Measurements from ENCODE around the gene REPS2.
"Not testable (repeated sequence)": the region's sequence is repeated elsewhere in the genome, so short reads cannot be mapped to it uniquely, and the experiment has no call there.

The REPS2 gene

DNA sequence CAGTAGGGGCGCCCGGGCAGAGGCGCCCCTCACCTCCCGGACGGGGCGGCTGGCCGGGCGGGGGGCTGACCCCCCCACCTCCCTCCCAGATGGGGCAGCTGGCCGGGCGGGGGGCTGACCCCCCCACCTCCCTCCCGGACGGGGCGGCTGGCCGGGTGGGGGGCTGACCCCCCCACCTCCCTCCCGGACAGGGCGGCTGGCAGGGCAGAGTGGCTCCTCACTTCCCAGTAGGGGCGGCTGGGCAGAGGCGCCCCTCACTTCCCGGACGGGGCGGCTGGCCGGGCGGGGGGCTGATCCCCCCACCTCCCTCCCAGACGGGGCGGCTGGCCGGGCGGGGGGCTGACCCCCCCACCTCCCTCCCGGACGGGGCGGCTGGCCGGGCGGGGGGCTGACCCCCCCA lies 18.5 kb downstream of the REPS2 start:
- DNase-seq (ENCODE audit: low read depth): not testable (repeated sequence)

DNA sequence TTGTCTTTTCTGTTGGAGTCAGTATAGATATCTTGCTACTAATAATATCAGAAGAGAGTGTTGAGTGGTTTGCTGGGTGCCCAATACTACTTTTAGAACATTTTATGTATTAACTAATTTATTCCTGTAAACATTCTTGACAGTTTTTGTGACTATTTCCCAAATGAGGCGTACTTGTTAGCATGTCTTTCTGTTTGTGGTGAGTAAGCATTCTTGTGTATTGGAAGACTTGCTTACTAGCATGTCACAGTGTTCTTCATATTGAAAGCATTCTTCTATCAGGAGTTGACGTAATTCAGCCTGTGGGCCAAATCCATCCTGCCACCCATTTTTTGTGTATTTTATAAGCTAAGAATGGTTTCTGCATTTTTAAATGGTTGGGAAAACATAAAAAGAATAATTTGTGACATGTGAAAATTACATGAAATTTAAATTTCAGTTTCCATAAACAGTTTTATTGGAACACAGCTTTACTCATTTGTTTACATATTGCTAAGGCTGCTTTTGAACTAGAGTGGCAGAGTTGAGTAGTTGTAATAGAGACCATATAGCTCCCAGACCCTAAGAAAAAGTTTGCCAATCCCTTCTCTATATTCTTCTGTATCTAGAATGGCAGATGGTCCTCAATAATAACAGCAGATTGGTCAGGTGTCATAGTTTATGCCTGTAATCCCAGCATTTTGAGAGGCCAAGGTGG lies 20.4 kb downstream of the REPS2 start:
- no peak for DNase-seq (ENCODE audit: low read depth)

DNA sequence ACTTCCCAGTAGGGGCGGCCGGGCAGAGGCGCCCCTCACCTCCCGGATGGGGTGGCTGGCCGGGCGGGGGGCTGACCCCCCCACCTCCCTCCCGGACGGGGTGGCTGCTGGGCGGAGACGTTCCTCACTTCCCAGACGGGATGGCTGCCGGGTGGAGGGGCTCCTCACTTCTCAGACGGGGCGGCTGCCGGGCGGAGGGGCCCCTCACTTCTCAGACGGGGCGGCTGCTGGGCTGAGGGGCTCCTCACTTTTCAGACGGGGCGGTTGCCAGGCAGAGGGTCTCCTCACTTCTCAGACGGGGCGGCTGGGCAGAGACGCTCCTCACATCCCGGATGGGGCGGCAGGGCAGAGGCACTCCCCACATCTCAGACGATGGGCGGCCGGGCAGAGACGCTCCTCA lies 22.3 kb downstream of the REPS2 start:
- not testable (repeated sequence) for DNase-seq (ENCODE audit: low read depth)

DNA sequence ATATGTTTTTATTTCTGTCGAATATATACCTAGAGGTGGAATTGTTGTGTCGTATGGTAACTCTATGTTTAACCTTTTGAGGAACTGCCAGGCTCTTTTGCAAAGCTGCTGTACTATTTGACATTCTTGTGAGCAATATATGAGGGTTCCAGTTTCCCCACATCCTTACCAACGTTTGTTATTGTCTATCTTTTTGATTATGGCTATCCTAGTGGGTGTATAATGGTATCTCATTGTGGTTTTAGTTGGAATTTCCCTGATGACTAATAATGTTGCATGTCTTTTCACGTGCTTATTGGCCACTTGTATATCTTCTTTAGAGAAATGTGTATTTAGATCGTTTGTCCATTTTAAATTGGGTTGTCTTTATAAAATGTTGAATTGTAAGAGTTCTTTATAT lies 24.5 kb downstream of the REPS2 start:
- no peak for DNase-seq (ENCODE audit: low read depth)

DNA sequence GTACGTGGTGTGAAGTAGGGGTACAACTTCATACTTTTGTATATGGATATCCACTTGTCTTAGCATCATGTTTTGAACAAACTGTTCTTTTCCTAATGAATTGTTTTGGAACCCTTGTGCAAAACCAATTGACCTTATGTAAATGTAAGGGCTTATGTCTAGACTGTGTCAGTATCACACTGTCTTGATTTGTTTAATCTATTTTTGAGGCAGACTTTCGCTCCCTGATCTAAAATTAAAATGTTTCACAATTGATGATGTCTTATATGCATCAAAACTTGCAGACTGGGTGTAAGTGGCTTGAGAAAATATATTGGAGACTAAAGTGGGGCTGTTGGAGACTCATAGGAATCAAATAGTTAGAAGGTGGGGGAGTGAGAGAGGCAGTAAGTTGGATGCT lies 25.2 kb downstream of the REPS2 start:
- DNase-seq (ENCODE audit: low read depth): no peak

DNA sequence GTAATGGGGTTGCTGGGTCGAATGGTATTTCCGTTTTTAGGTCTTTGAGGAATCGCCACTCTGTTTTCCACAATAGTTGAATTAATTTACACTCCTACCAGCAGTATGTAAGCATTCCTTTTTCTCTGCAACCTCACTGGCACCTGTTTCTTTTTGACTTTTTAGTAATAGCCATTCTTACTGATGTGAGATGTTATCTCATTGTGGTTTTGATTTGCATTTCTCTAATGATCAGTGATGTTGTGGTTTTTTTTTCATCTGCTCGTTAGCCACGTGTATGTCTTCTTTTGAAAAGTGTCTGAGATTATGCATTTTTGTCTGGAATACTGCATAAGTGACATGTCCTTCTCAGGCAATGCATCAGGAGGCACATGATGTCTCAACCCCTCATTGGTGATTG lies 28.8 kb downstream of the REPS2 start:
- no peak for DNase-seq (ENCODE audit: low read depth)

DNA sequence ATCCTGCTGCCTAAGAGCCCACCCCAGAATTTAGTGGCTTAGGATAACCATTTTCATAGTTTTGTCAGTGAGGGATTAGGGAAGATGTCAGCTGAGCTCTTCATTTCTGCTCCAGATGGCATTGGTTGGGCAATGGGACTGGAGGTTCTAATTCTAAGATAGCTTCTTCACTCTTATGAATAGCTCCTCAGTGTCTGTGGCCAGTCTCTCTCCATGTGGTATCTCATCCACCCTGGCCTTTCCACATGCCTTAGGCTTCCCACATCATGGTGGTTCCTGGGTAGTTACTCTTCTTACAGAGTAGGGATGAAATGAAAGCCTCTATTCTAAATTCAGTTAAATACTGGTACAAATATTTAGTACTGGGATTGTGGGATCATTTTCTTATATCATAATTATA lies 31.3 kb downstream of the REPS2 start:
- DNase-seq (ENCODE audit: low read depth): no peak

DNA sequence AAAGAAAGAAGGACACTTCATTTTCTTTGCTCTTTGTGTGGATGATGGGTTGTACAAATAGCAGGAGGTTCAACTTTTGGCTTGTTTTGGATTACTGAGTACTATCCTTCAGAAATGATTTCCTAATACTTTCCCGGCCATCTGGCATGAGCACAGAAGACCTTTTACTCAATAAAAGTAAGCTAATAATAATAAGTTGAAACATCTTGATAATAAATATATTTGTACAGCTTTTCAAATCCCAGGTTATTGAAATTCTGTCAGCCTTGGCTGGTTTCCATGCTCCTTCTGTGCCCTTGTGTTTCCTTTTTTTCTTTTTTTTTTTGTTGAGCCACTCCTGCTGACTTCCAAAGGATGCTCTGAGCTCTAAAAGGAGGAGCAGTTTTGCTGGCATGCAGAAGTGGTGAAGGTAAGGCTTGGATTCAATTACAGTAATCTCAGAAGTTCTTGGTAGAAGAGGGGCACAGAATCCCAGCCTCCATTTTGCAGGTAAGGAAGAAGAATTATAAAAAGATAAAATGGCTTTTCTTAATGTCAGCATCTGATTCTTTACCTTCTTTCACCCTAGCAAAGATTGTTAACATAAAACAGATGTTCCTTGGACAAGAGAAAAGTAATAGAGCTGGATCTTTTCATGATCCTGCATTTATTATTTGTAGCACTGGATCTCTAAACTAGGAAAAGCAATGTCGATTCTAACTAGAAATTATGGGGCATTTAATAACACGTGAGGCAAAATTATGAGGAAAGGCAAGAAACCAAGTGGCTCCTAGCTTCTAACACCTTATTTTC lies 31.9 kb downstream of the REPS2 start:
- no peak for DNase-seq (ENCODE audit: low read depth)

DNA sequence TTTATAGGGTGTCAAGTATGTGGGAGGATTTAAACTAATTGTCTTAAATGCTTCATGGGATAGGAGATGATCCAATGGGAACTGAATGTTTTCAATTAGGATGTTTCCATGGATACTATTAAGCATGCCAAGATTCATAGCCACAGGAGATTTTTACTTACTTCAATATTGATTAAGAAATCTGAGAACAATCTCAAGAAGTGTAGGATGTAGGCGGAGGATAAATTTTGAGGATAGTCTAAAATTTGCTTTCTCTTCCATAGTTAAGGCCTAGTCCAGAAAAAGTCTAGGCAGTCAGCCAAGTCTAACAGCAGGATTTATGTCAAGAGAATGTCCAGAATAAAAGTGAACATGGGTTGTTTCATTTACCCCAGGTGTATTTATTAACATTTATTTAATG lies 32.8 kb downstream of the REPS2 start:
- DNase-seq (ENCODE audit: low read depth): no peak

DNA sequence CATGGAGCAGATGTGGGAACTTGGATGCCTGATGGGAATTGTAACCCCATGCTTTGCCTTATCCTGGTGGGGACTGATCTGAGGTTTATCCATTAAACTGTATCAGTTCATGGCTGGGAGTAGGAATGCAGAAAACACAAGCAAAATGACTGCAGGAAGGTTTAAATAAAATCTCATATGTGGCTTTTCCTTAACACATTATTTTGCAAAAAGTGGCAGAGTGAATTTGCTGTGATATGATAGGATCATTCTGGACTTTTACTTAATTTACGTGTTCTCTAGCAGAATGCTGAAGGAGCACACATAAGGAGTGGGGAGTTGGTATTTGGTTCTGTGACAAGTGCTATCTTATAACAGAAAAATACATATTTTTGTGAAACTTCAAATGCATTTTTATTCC lies 34.8 kb downstream of the REPS2 start:
- no peak for DNase-seq (ENCODE audit: low read depth)

DNA sequence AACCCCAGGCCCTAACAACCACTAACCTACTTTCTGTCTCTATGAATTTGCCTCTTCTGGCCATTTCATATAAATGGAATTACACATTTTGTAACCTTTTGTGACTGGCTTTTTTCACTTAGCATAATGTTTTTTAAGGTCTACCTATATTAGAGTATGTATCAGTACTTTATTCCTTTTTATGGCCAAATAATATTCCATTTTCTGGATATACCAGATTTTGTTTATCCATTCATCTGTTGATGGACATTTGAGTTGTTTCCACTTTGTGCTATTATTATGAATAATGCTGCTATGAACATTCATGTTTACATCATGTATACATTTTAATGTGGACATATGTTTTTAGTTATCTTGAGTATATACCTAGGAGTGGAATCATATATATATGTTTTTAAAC lies 35.5 kb downstream of the REPS2 start:
- no peak for DNase-seq (ENCODE audit: low read depth)

DNA sequence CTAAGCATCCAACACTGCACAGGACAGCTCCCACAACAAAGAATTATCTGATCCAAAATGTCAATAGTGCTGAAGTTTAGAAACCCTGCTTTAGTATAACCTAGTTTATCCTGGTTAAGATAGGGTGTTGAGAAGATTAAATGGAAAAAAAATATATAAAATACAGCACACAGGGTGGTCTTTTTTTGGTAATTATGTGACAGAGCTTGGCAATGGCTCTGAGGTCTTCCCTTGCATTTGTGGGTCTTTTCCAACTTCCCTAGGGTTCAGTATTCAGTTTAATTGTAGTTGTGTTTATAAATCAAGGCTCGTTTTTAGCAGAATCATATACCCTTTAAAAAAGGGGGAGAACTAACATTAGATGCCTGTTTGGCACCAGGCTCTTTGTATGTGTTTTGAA lies 36.6 kb downstream of the REPS2 start:
- no peak for DNase-seq (ENCODE audit: low read depth)

DNA sequence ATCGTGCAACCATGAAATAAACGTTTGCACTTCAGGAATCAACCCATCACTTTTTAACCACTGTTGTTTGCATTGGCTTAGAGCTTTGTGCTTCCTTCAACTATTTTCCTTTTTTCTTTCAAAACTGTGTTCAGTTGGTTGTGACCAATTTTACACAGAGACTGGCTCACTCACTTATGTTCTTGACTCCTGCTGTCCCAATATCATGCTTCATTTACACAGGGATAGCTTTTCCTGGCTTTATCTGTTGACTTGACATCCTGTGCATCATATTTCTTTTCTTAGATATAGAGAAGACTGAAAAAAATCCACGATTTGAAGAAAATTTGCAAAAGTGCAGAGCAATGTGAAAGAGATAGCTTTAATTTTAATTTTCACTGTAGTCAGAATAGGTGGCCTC lies 38.8 kb downstream of the REPS2 start:
- no peak for DNase-seq (ENCODE audit: low read depth)

DNA sequence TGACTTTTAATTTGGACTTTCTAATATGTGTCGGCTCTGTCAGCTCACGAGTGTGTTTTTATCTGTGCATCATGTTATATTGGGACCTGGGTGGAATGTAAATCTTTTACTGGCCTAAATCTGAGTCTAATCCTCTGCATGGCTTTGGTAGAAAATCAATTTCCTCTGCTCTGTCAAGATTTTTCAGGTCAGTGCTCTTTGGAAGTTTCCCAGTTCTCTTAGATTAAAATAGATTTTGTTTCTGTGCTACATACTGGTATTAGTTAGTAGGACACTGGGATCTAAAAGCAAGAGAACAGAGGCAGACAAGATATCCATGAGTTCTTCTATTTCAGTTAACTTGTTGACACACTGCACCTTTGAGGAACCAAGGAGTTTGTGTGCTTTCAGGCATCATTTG lies 39.7 kb downstream of the REPS2 start:
- DNase-seq (ENCODE audit: low read depth): no peak

DNA sequence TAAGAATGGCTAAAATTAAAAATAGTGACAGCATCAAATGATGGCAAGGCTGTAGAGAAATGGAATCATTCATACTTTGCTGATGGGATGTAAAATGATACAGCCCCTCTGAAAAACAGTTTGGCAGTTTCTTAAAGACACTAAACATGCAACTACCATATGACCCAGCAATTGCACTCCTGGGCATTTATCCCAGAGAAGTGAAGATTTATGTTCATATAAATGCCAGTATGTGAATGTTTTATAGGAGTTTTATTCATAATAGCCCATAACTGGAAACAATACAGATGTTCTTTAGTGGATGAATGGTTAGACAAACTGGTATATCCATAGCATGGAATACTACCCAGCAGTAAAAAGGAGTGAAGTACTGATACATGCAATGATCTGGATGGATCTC lies 43.3 kb downstream of the REPS2 start:
- DNase-seq (ENCODE audit: low read depth): no peak

DNA sequence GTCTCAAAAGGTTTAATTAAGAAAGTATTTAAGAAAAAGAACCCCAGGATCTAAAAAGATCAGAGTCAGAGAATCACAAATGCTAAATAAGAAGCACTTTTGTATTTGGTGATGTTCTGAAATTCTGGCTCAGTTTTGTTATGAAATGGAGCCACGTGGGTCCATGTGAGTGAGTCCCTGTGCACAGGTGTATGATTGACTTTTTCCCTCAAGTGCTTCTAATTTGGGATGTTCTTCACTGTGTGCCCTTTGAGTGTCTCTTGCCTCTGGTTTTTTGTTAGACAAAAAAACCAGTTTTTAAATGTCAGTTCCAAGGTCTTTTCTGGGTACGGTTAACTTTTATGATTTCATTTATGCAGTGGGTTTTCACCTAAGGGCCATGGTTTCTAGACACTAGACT lies 44.4 kb downstream of the REPS2 start:
- no peak for DNase-seq (ENCODE audit: low read depth)

DNA sequence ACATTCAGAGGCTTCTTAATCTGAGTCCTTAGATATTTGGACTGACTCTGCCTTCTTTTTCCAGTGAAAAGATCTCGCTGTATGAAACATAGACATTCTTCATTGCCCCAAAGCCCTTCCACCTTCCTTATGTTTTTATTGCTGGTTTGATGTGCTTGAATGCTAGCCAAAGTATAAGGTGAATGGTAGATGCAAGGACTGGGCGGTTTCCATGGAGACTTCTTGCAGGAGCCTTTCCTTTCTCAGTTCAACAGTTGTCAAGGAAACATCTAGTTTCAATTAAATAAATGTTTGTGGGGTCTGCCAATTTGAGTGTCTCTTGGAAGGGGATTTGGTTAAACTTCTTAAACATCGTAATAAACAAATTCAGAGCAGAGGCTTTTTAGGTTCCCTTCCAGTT lies 46.0 kb downstream of the REPS2 start:
- DNase-seq (ENCODE audit: low read depth): no peak

DNA sequence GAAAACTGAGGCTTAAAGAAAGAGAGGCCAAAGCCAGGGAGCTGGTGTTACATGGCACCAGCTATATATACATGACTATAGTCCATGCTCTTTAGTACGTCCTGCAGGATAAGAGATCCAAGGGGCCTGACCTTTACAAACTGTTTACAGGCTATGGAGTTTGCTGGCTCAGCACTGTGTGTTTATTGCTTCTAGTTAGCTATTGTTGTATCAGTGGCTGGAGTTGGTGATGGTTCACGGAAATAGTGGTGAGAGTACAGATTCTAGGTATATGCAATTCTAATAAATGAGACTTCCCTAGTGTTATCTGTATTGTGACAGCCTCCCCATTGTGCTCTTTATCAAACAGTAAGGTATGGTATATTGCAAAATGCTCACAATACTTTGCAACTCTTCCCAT lies 46.5 kb downstream of the REPS2 start:
- DNase-seq (ENCODE audit: low read depth): no peak

DNA sequence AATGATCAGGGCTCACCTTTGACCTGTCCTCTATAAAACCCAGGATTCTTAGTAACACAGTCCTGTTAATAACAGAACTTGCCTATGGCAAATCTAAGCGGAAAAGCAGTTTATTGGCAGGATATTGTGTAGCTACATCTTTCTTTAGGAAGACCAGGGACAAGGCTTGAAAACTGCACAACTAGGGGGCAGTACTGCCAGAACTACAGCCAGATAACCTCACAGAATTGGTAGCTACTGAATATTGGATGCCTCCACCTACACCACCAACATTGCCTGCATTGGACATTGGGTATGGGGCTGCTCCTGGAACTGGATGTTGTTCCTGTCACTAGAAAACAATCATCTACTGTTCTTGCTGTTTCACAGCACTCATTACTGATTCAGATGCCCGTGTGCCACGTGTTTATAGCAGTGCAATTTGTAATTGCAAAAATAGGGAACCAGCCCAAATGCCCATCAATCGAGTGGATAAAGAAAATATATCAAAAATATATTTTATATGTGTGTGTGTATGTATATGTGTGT lies 47.4 kb downstream of the REPS2 start:
- DNase-seq (ENCODE audit: low read depth): no peak

DNA sequence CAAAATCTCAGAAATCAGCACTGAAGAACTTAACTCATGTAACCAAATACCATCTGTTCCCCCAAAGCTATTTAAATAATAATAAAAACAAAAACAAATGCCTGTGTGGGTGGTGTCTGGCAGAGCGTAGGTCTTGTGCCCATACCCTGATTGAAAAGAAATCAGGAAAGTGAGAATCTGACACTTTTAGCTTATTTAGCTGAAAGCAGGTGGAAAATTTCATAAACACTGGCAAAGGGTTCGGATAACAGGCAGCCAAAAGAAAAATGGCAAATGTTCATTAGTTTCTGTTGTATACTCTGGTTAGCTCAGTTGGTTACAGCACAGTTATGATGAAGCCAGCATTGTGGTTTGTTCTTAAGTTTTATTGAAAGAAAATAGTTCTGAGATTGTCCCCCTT lies 48.3 kb downstream of the REPS2 start:
- DNase-seq (ENCODE audit: low read depth): no peak

DNA sequence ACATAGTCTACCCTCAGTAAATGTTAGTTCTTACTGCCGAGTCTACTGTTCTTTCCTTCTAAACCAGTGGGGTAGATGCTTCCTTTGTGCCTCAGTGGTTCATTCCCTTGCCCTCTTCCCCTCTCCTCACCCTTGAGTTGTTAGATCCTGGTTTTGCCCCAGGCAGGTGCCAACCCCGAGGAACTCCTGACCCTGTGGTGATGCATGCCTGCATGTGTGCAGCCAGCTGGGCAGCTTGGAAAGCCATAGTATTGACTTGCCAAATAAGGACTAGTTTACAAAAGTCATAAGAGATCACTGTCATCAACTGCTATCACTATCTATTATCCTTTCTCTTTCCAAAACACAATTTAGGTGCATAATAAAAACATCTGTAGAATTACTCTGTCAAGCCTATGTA lies 50.9 kb downstream of the REPS2 start:
- no peak for DNase-seq (ENCODE audit: low read depth)

DNA sequence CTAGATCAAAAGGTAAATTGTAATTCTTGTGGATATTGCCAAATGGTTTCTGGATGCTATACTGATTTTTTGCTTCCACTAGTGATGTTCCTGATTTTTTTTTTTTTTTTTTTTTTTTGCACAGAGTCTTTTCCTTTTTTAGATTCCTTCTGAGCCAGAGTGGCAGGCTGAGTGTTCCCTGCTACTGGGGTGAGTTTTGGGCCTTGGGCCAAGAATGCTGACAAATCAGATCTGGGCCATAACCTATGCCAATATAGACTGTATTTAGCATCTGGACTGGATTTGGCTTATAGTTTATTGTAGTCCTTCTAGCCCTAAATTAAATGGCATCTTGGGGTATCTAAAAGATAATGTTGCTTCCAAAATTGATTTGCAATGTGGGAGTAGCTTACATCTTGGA lies 52.8 kb downstream of the REPS2 start:
- DNase-seq (ENCODE audit: low read depth): no peak

DNA sequence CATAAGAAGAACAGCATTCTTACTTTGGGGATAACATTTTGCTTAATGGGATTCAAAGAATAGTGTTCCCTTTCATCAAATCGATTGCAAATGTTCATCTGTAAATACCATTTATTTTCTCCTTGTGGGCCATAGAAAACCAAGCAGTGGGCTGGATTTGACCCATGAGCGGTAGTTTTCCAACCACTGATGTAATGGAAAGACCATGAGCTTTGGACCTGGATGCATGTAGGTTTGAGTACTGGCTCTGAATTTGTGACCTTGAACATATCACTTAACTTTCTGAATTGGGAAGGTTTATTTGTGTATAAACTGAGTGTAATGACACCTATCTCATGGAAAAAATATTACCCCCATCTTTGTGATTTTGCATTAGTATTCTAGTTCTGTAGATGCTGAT lies 54.3 kb downstream of the REPS2 start:
- no peak for DNase-seq (ENCODE audit: low read depth)
